Measurements from ENCODE around the gene OR2A5. TPM values are rescaled to one million over a fixed set of nuclear protein-coding genes. Genes with fewer than 3 reads are reported as not detected.

The OR2A5 gene
- total and polyA plus RNA-seq, 9 of the 15 experiments (the other 6 are each of a cell fraction or from before 2014, with no cell fraction given) = not detected

GRCh38 chr7:144036302-144036885 lies 12.4 kb upstream of the OR2A5 start:
- H3K9ac ChIP-seq (ENCODE audit: insufficient read depth in 1 of 2, low read depth in 2 of 2, low read length in 2 of 2) = no peak overlapping the region
- no peaks in the 10 kb centered on the region; a peak in 1 of 5 replicates for H3K27me3 ChIP-seq (ENCODE audit: control insufficient read depth in 2 of 2, insufficient read depth in 2 of 2, low read length in 2 of 2)
- intact Hi-C loops (cut with micrococcal nuclease) (no loop called here), in situ Hi-C loops (cut with MboI) (no loop called here)
- no peaks in the 10 kb centered on the region for H3K79me2 ChIP-seq (ENCODE audit: control insufficient read depth, insufficient read depth, low read length)
- no peaks in the 10 kb centered on the region for H3K4me1 ChIP-seq (replicated peaks in 1 of 2; ENCODE audit: control insufficient read depth in 2 of 2, insufficient read depth in 2 of 2, low read length in 2 of 2)
- H3K9me1 ChIP-seq (ENCODE audit: control insufficient read depth, insufficient read depth, low read length) = no peaks in the 10 kb centered on the region
- H3K4me3 ChIP-seq = no peak overlapping the region
- H3K36me3 ChIP-seq (ENCODE audit: control insufficient read depth, insufficient read depth, low read length) = no peaks in the 10 kb centered on the region
- no TSS peak for BruUV-seq (replicated peaks)
- no peak overlapping the region for H3K27ac ChIP-seq (ENCODE audit: extremely low read depth, low read depth, low read length)
- DNase-seq (ENCODE audit: extremely low read depth in 1 of 4, low spot score in 3 of 4) = no peak
- no peak for ATAC-seq
- no peak overlapping the region for H3K4me2 ChIP-seq (ENCODE audit: insufficient read depth, low read length)
- H4K20me1 ChIP-seq (replicated peaks; ENCODE audit: control insufficient read depth, insufficient read depth, low read length) = no peaks in the 10 kb centered on the region
- no peak overlapping the region for H2AFZ ChIP-seq (ENCODE audit: low read depth, low read length)
- WGBS (ENCODE audit: insufficient coverage, low coverage, missing lambda C conversion rate) = 0% methylated on average over 1 of the region's 1 CpG
- H3K9me3 ChIP-seq (replicated peaks; ENCODE audit: control insufficient read depth, insufficient read depth, low read depth, low read length) = no peaks in the 10 kb centered on the region
- FAIRE-seq = no peak
- POLR2A ChIA-PET = no interaction called here
- CTCF ChIA-PET (ENCODE audit: low intra/inter-chr PET ratio) = no interaction called here
- TF ChIP-seq RHOXF2B (CRISPR knock-in tag; conservative IDR thresholded peaks at IDR 0.05) = no peak
- no peak for TF ChIP-seq CREB5 (CRISPR knock-in tag; IDR thresholded peaks at IDR 0.05)
- no peak for TF ChIP-seq ZNF696 (CRISPR knock-in tag; conservative IDR thresholded peaks at IDR 0.05)
- no peak for TF ChIP-seq THRA (IDR thresholded peaks at IDR 0.05)
- no peak for TF ChIP-seq NKRF (IDR thresholded peaks at IDR 0.05; ENCODE audit: borderline replicate concordance)
- TF ChIP-seq RNF219 (CRISPR knock-in tag; IDR thresholded peaks at IDR 0.05) = no peak
- TF ChIP-seq MIER1 (IDR thresholded peaks at IDR 0.05; ENCODE audit: low read depth) = no peak
- no peak for TF ChIP-seq HDGF (IDR thresholded peaks at IDR 0.05)
- no peak for TF ChIP-seq JUN (IDR thresholded peaks at IDR 0.05; ENCODE audit: borderline replicate concordance, low read depth, low read length)
- TF ChIP-seq JUN (CRISPR knock-in tag; IDR thresholded peaks at IDR 0.05; ENCODE audit: borderline replicate concordance) = no peak
- TF ChIP-seq ZNF24 (IDR thresholded peaks at IDR 0.05) = no peak
- TF ChIP-seq THAP12 (CRISPR knock-in tag; IDR thresholded peaks at IDR 0.05) = no peak
- no peak for TF ChIP-seq ARID1B (IDR thresholded peaks at IDR 0.05)
- TF ChIP-seq ASH1L (IDR thresholded peaks at IDR 0.05; ENCODE audit: borderline replicate concordance, low read depth, partially characterized antibody) = no peak

Measured in K562 (cell line).